Suprapubic skin (tissue), 4 donors: Measurements from ENCODE around the gene PUM2. TPM values are rescaled to one million over a fixed set of nuclear protein-coding genes. Genes with fewer than 3 reads are reported as not detected.

Experiments
- DNase-seq, 2 donors: peaks; one replicate each; pipeline ENCODE4 v3.0.0-alpha.2; 2019; ENCODE audit warnings: low spot score in 2 of 2
- H3K27ac ChIP-seq: fragments of 200-600 bp; sonication (generic); one replicate; pipeline ENCODE4 v1.5.1; 2019
- H3K27me3 ChIP-seq: fragments of 200-600 bp; sonication (generic); one replicate; pipeline ENCODE4 v1.5.1; 2019
- H3K36me3 ChIP-seq: fragments of 200-600 bp; sonication (generic); one replicate; pipeline ENCODE4 v1.5.1; 2019
- H3K4me1 ChIP-seq: fragments of 200-600 bp; sonication (generic); one replicate; pipeline ENCODE4 v1.5.1; 2019
- H3K4me3 ChIP-seq: fragments of 200-600 bp; sonication (generic); one replicate; pipeline ENCODE4 v1.5.1; 2019; ENCODE audit warnings: mild to moderate bottlenecking
- H3K9me3 ChIP-seq: fragments of 200-600 bp; sonication (generic); one replicate; pipeline ENCODE4 v1.5.1; 2019
- CTCF ChIP-seq, 2 donors: fragments of 200-600 bp in 1 of 2; fragments of 450-650 bp in 1 of 2; sonication (generic) in 1 of 2; IDR thresholded peaks; one replicate each; pipeline ENCODE4 v1.5.1; 2016 to 2019; ENCODE audit warnings: antibody characterized with exemption in 2 of 2, mild to moderate bottlenecking in 1 of 2, moderate library complexity in 1 of 2
- EP300 ChIP-seq: sonication (generic); formaldehyde crosslinking; IDR thresholded peaks from one replicate; pipeline ENCODE4 v1.6.1; 2017; ENCODE audit warnings: antibody characterized with exemption
- POLR2A ChIP-seq, 2 donors: fragments of 450-650 bp; IDR thresholded peaks; one replicate each; pipeline ENCODE4 v1.6.1; 2017; ENCODE audit warnings: antibody characterized with exemption in 2 of 2, mild to moderate bottlenecking in 2 of 2, moderate library complexity in 2 of 2
- POLR2AphosphoS5 ChIP-seq, 3 donors: sonication (generic); formaldehyde crosslinking; IDR thresholded peaks; one replicate each; pipeline ENCODE4 v1.6.1; 2017; ENCODE audit warnings: antibody characterized with exemption in 3 of 3
- WGBS: methylation state at CpG from one replicate; pipeline ENCODE4 v1.1.5; 2018; 5-methylcytosine and 5-hydroxymethylcytosine counted together
- total RNA-seq, 4 donors: library from RNA; depleted of rRNA; stranded (reverse); fragments of >200 nt; gene quantifications; one replicate each; pipeline ENCODE4 v1.1.0, GENCODE V29; 2016

PUM2 gene
- total RNA-seq, 4 donors from 2014 or later = 78.9 to 108 (median 99.0) TPM

- Histone ChIP-seq H3K27me3 (no peaks in the 10 kb centered on the region), H3K9me3 (no peaks in the 10 kb centered on the region), H3K4me1 (peaks cover 17% of the 10 kb centered on the region), H3K36me3 (no peaks in the 10 kb centered on the region), H3K4me3 (no peak overlapping the region), H3K27ac (peak overlapping the region; percentile 50)
- 56% methylated on average over 2 of the region's 2 CpGs for WGBS
- no peak for DNase-seq
- TF ChIP-seq EP300 (no peak), CTCF (IDR thresholded peaks at IDR 0.05) (no peak), POLR2AphosphoS5 (IDR thresholded peaks at IDR 0.05) (no peak), POLR2A (IDR thresholded peaks at IDR 0.05) (no peak)
Observed at GRCh38 chr2:20366672-20367116, 16.1 kb upstream of the PUM2 start.

- Histone ChIP-seq H3K27me3 (no peaks in the 10 kb centered on the region), H3K4me3 (no peak overlapping the region), H3K27ac (no peak overlapping the region), H3K4me1 (peaks cover 14% of the 10 kb centered on the region), H3K36me3 (no peaks in the 10 kb centered on the region), H3K9me3 (no peaks in the 10 kb centered on the region)
- DNase-seq = no peak
- TF ChIP-seq EP300 = no peak
- no peak for TF ChIP-seq POLR2A (IDR thresholded peaks at IDR 0.05)
- no peak for TF ChIP-seq CTCF (IDR thresholded peaks at IDR 0.05)
- 86% methylated on average over 7 of the region's 7 CpGs for WGBS
Observed at GRCh38 chr2:20365249-20365817, 14.7 kb upstream of the PUM2 start.

GRCh38 chr2:20363578-20363977 is 12.9 kb upstream of the PUM2 start:
- TF ChIP-seq POLR2AphosphoS5 (IDR thresholded peaks at IDR 0.05) (no peak), POLR2A (IDR thresholded peaks at IDR 0.05) (no peak), CTCF (IDR thresholded peaks at IDR 0.05) (no peak), EP300 (no peak)
- no peak for DNase-seq
- H3K9me3 ChIP-seq = no peaks in the 10 kb centered on the region
- H3K4me3 ChIP-seq = no peak overlapping the region
- H3K4me1 ChIP-seq = peaks cover 4% of the 10 kb centered on the region
- no peak overlapping the region for H3K27ac ChIP-seq
- H3K36me3 ChIP-seq = no peaks in the 10 kb centered on the region
- no peaks in the 10 kb centered on the region for H3K27me3 ChIP-seq
- WGBS = 89% methylated on average over 5 of the region's 5 CpGs

- Histone ChIP-seq H3K27ac (no peak overlapping the region), H3K9me3 (no peaks in the 10 kb centered on the region), H3K36me3 (no peaks in the 10 kb centered on the region), H3K4me3 (no peak overlapping the region), H3K4me1 (peaks cover 4% of the 10 kb centered on the region), H3K27me3 (no peaks in the 10 kb centered on the region)
- no peak for TF ChIP-seq POLR2AphosphoS5 (IDR thresholded peaks at IDR 0.05)
- TF ChIP-seq EP300 = no peak
- no peak for TF ChIP-seq POLR2A (IDR thresholded peaks at IDR 0.05)
- no peak for TF ChIP-seq CTCF (IDR thresholded peaks at IDR 0.05)
- DNase-seq = no peak
- 91% methylated on average over 5 of the region's 5 CpGs for WGBS
Observed at GRCh38 chr2:20362701-20363435, 12.2 kb upstream of the PUM2 start.

- Histone ChIP-seq H3K36me3 (no peaks in the 10 kb centered on the region), H3K4me1 (peaks cover 1% of the 10 kb centered on the region), H3K27ac (no peak overlapping the region), H3K4me3 (no peak overlapping the region), H3K27me3 (no peaks in the 10 kb centered on the region), H3K9me3 (no peaks in the 10 kb centered on the region)
- 76% methylated on average over 4 of the region's 4 CpGs for WGBS
- TF ChIP-seq POLR2A (IDR thresholded peaks at IDR 0.05) (no peak), POLR2AphosphoS5 (IDR thresholded peaks at IDR 0.05) (no peak), CTCF (IDR thresholded peaks at IDR 0.05) (no peak), EP300 (no peak)
- DNase-seq = no peak
Observed at GRCh38 chr2:20361893-20362292, 11.2 kb upstream of the PUM2 start.
